Measurements from ENCODE around the gene RCSD1. TPM values are rescaled to one million over a fixed set of nuclear protein-coding genes. Genes with fewer than 3 reads are reported as not detected.
A peak's percentile ranks its signal among the peaks of the same experiment; 100 is the strongest.

The RCSD1 gene
- total RNA-seq, 2 donors from 2014 or later, result 88.0 to 101 TPM

DNA sequence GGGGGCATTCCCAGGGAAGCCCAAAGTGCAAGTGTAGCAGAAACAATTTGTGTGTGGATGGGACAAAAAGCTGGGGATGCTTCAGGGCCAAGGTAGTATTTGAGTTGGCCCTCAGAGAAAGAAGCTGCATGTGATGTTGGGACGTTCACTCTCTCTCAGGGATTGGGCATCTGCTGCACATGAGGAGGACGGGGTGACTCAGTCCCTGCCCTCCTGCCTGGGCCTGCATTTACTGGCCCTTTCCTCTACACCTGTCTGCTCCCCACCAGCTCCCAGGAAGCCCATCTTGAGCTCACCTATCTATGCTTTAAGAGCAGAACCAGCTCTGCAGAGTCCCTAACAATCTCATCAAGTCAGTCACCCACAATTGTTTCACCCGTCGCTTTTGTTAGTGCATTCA, 68.3 kb downstream of the RCSD1 start:
- no peaks in the 10 kb centered on the region for H3K27me3 Mint-ChIP-seq
- peaks cover 25% of the 10 kb centered on the region for H3K4me1 Mint-ChIP-seq
- ATAC-seq (no peak), DNase-seq (no peak)
- no peak overlapping the region for H3K4me3 Mint-ChIP-seq
- no peak overlapping the region for H3K27ac Mint-ChIP-seq
- H3K9me3 ChIP-seq (ENCODE audit: control insufficient read depth, low read length, poor library complexity, severe bottlenecking), result no peaks in the 10 kb centered on the region
- H3K36me3 Mint-ChIP-seq (ENCODE audit: low read depth), result peaks cover 25% of the 10 kb centered on the region

DNA sequence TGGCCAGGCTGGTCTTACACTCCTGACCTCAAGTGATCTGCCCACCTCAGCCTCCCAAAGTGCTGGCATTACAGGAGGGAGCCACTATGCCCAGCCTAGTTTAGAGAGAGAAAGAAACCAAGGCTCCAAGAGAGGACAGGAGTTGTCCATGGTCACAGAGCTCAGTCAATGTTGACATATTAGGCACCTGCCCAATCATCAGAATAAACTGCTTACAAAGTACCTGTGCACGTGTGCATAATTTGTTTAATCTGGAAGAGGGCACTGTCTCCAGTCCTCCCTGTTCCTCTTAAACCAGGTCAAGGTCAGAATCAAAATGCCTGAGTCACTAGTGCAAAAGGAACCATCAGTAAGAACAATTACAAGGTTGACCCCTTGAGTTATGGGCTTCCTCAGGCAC, 71.5 kb downstream of the RCSD1 start:
- ATAC-seq (no peak), DNase-seq (no peak)
- H3K27me3 Mint-ChIP-seq, result no peaks in the 10 kb centered on the region
- no peak overlapping the region for H3K4me3 Mint-ChIP-seq
- no peaks in the 10 kb centered on the region for H3K9me3 ChIP-seq (ENCODE audit: control insufficient read depth, low read length, poor library complexity, severe bottlenecking)
- H3K36me3 Mint-ChIP-seq (ENCODE audit: low read depth), result peaks cover 24% of the 10 kb centered on the region
- peak overlapping the region; percentile 89 for H3K27ac Mint-ChIP-seq
- peaks cover 38% of the 10 kb centered on the region for H3K4me1 Mint-ChIP-seq

DNA sequence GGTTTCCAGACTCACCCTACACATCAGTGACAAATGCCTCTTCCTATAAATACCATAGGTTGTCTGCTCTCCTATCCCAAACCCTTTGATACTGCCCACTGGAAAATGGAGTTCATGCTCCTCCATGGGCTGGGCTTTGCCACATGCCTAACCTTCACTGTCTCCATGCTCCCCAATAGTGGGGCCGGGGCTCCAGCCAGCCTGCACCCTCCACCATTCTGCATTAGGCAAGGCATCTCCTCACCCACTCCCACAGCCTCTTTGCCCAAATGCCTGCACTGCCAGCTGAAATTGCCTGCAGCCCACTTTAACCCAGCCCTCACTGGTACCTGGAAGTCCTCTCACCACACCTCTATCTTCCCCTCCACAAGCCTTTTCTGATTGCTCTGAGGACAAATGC, 73.5 kb downstream of the RCSD1 start:
- peaks cover 19% of the 10 kb centered on the region for H3K36me3 Mint-ChIP-seq (ENCODE audit: low read depth)
- no peaks in the 10 kb centered on the region for H3K9me3 ChIP-seq (ENCODE audit: control insufficient read depth, low read length, poor library complexity, severe bottlenecking)
- H3K4me3 Mint-ChIP-seq, result no peak overlapping the region
- peaks cover 32% of the 10 kb centered on the region for H3K4me1 Mint-ChIP-seq
- ATAC-seq (no peak), DNase-seq (no peak)
- H3K27me3 Mint-ChIP-seq, result no peaks in the 10 kb centered on the region
- peak overlapping the region; percentile 19 for H3K27ac Mint-ChIP-seq

DNA sequence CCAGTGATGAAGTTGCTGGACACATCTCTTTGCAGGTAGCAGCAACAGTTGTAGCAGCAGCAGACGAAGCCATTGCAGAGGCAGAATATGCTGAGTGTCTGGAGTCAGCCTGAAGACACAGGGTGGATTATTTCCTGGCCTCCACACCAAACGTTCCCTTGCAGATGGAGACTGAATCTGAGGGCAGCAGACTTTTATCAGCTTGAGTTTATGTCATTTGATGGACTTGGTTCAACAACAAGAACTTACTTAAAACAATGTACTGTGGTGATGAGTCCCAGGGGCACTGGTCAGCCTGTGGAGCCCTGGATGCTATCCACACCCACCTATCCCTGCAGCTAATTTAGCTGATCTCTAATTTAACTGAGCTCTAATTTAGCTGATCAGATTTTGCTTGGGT, 74.7 kb downstream of the RCSD1 start:
- DNase-seq (no peak), ATAC-seq (no peak)
- H3K4me1 Mint-ChIP-seq, result peaks cover 32% of the 10 kb centered on the region
- H3K9me3 ChIP-seq (ENCODE audit: control insufficient read depth, low read length, poor library complexity, severe bottlenecking), result no peaks in the 10 kb centered on the region
- H3K27me3 Mint-ChIP-seq, result no peaks in the 10 kb centered on the region
- H3K36me3 Mint-ChIP-seq (ENCODE audit: low read depth), result peaks cover 12% of the 10 kb centered on the region
- H3K27ac Mint-ChIP-seq, result peak overlapping the region; percentile 24
- no peak overlapping the region for H3K4me3 Mint-ChIP-seq

DNA sequence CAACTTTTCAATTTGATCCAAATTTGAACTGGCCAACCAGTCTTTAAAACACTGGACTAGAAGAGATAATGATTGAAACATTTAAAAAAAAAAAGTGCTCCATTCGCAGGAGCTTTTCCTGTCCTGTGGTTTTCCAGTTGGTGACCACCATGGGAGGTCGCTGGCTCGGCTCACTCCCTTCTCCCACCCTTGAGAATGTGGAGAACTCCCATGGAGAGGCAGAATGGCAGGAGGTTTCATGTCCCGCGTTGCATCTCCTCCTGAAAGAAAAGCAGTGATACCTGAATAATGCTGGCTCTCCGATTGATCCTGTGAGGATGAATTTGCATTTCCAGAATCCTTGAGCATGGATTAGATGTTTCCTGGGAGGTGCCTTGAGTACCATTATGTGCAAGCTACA, 75.2 kb downstream of the RCSD1 start:
- H3K27ac Mint-ChIP-seq, result no peak overlapping the region
- DNase-seq, result no peak

DNA sequence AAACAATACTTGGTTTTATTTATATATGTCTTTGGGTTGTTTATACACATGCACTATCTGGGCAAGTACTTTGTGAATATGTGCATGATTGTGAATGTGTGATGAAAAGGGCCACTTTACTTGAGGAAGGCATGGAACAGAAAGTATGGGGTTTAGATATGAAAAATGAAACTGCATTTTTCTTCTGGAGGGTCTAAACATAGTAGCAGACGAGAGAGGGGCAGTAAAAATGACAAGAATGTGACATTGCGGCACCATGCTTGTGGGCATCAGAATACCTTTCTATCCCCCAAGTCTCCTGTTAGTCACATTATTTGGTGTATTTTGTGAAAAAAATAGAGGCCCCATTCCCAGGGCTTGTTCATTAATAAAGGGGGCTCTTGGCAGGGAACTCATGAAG, 76.3 kb downstream of the RCSD1 start:
- H3K36me3 Mint-ChIP-seq (ENCODE audit: low read depth), result peaks cover 9% of the 10 kb centered on the region
- no peak overlapping the region for H3K4me3 Mint-ChIP-seq
- no peak overlapping the region for H3K27ac Mint-ChIP-seq
- ATAC-seq (no peak), DNase-seq (no peak)
- no peaks in the 10 kb centered on the region for H3K27me3 Mint-ChIP-seq
- no peaks in the 10 kb centered on the region for H3K9me3 ChIP-seq (ENCODE audit: control insufficient read depth, low read length, poor library complexity, severe bottlenecking)
- H3K4me1 Mint-ChIP-seq, result peaks cover 31% of the 10 kb centered on the region

More for the DNA sequence above, 75.2 kb downstream of the RCSD1 start:
- Mint-ChIP-seq H3K4me1 (peaks cover 29% of the 10 kb centered on the region), H3K4me3 (no peak overlapping the region), H3K27me3 (no peaks in the 10 kb centered on the region), H3K36me3 (ENCODE audit: low read depth) (peaks cover 9% of the 10 kb centered on the region)
- ATAC-seq, result no peak
- H3K9me3 ChIP-seq (ENCODE audit: control insufficient read depth, low read length, poor library complexity, severe bottlenecking), result no peaks in the 10 kb centered on the region

DNA sequence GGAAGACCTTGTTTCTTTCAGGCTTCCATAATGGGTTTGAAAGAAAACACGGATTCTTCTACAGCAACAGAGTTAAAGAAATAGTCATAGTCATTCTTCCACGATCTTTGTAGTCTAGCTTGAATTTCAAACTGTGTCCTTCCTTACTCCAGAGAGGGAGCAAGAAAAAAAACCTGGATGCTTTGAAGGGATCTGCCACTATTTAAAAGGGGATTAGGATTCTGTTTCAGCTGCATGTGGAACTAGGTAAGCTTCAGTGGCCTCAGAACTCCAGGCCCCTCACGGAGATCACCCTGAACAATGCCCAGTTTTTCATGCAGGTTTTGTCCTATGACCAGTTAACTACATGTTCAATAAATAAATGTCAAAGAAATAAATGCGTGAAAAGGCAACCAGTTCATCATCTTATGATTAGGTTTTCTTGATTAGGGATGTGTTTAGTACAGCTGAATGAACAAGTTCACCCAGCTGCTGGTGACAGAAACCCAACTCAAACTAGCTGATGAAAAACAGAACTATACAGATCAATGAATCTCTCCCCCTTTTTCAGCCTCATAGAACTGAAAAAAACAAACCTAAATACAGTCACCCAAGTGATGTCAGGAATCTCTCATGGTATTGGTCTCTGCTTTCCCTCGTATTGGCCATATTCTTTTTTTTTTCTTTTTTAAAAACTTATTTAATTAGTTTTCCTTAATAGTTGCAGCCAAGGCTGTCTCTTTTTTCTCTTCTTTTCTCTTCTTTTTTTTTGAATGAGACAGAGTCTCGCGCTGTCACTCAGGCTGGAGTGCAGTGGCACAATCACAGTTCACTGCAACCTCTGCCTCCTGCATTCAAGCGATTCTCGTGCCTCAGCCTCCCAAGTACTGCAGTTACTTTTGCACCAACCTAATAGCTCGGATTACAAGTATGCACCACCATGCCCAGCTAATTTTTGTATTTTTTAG, 77.2 kb downstream of the RCSD1 start:
- DNase-seq (no peak), ATAC-seq (no peak)
- peaks cover 31% of the 10 kb centered on the region for H3K4me1 Mint-ChIP-seq
- no peaks in the 10 kb centered on the region for H3K9me3 ChIP-seq (ENCODE audit: control insufficient read depth, low read length, poor library complexity, severe bottlenecking)
- peaks cover 9% of the 10 kb centered on the region for H3K36me3 Mint-ChIP-seq (ENCODE audit: low read depth)
- peak overlapping the region; percentile 43 for H3K27ac Mint-ChIP-seq
- H3K4me3 Mint-ChIP-seq, result no peak overlapping the region
- no peaks in the 10 kb centered on the region for H3K27me3 Mint-ChIP-seq

DNA sequence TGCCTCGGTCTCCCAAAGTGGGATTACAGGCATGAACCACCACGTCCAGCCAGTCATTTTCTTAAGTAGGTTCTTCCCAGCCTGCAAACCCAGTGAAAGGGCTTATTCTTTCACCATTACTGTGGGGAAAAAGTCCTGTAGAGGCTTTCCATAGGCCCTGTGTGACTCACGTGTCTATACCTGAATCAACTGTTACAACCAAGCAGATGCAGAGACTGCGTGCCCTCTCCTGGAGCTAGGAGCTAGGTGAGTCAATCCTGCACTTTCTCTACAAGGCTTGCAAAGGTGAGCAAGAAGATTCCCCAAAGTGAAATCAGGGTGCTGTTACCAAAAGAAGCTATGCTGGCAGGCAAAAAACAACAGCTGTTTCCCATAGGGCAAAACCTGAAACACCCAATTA, 77.9 kb downstream of the RCSD1 start:
- H3K4me3 Mint-ChIP-seq, result no peak overlapping the region
- no peaks in the 10 kb centered on the region for H3K27me3 Mint-ChIP-seq
- DNase-seq, result no peak
- H3K9me3 ChIP-seq (ENCODE audit: control insufficient read depth, low read length, poor library complexity, severe bottlenecking), result no peaks in the 10 kb centered on the region
- H3K36me3 Mint-ChIP-seq (ENCODE audit: low read depth), result peaks cover 8% of the 10 kb centered on the region
- H3K27ac Mint-ChIP-seq, result peak overlapping the region; percentile 37
- H3K4me1 Mint-ChIP-seq, result peaks cover 30% of the 10 kb centered on the region
- no peak for ATAC-seq

DNA sequence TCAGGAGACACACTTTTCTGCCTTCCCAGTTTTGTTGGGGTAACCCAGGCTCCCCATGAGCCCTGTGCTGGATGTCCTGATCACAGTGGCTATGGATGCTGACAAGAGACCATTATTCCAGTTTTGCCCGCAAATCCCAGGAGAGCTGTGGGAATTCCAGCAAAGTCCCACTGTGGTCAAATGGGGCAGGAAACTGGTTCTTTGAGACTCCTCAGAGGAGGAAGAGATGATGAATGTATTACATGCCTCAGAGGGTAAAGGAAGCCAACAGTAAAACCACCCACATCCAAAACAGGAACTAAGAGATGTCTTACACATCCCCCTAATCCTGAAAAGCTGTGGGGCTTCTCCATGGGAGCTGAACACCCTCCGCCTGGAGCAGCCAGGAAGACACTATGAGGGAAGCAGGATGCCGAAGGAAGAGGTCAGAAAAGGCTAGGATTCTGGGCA, 78.9 kb downstream of the RCSD1 start:
- Mint-ChIP-seq H3K27me3 (no peaks in the 10 kb centered on the region), H3K4me3 (peak overlapping the region; percentile 39), H3K27ac (peak overlapping the region; percentile 37), H3K4me1 (peaks cover 26% of the 10 kb centered on the region), H3K36me3 (ENCODE audit: low read depth) (peaks cover 2% of the 10 kb centered on the region)
- peak; percentile 37 for ATAC-seq
- DNase-seq, result no peak
- H3K9me3 ChIP-seq (ENCODE audit: control insufficient read depth, low read length, poor library complexity, severe bottlenecking), result no peaks in the 10 kb centered on the region

DNA sequence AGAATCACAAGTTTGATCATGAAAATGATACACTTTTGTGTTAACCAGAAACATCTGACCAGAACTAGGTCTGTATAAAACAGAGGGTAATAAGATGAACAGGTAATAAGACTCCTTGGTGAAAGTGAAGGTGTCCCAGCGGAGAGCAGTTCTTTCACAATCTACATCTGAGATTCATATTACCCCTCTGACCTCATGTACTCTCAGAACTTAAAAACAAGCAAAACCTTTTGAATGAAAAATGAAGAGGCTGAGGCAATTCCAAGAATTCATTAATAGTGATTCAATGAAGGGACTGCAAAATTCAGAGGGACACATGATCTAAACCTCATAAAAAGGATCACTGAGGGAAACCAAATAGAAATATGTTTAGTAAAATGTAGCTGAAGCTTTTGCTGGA, 80.8 kb downstream of the RCSD1 start:
- ATAC-seq, result no peak
- H3K27me3 Mint-ChIP-seq, result no peaks in the 10 kb centered on the region

DNA sequence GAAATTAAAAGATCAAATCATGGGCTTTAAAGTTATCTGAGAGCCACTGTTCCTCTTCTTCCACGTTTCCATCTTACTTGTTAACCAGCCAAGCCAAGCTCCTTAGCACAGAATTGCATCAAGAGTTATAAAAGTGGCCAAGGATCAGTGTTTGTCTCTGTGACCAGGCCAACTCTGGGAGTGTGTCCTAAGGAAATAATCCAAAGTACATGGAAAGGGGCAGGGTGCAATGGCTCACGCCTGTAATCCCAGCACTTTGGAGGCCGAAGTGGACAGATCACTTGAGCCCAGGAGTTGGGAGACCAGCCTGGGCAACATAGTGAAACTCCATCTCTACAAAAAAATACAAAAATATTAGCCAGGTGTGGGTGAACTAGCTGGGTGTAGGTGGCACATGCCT, 81.8 kb downstream of the RCSD1 start:
- Mint-ChIP-seq H3K27me3 (no peaks in the 10 kb centered on the region), H3K4me1 (peaks cover 30% of the 10 kb centered on the region), H3K27ac (no peak overlapping the region), H3K4me3 (no peak overlapping the region), H3K36me3 (ENCODE audit: low read depth) (peaks cover 3% of the 10 kb centered on the region)
- DNase-seq, result no peak
- no peak for ATAC-seq
- H3K9me3 ChIP-seq (ENCODE audit: control insufficient read depth, low read length, poor library complexity, severe bottlenecking), result no peaks in the 10 kb centered on the region

More for the DNA sequence above, 80.8 kb downstream of the RCSD1 start:
- H3K27ac Mint-ChIP-seq, result no peak overlapping the region
- H3K36me3 Mint-ChIP-seq (ENCODE audit: low read depth), result peaks cover 5% of the 10 kb centered on the region
- H3K4me1 Mint-ChIP-seq, result peaks cover 30% of the 10 kb centered on the region
- no peak for DNase-seq
- no peak overlapping the region for H3K4me3 Mint-ChIP-seq
- no peaks in the 10 kb centered on the region for H3K9me3 ChIP-seq (ENCODE audit: control insufficient read depth, low read length, poor library complexity, severe bottlenecking)

DNA sequence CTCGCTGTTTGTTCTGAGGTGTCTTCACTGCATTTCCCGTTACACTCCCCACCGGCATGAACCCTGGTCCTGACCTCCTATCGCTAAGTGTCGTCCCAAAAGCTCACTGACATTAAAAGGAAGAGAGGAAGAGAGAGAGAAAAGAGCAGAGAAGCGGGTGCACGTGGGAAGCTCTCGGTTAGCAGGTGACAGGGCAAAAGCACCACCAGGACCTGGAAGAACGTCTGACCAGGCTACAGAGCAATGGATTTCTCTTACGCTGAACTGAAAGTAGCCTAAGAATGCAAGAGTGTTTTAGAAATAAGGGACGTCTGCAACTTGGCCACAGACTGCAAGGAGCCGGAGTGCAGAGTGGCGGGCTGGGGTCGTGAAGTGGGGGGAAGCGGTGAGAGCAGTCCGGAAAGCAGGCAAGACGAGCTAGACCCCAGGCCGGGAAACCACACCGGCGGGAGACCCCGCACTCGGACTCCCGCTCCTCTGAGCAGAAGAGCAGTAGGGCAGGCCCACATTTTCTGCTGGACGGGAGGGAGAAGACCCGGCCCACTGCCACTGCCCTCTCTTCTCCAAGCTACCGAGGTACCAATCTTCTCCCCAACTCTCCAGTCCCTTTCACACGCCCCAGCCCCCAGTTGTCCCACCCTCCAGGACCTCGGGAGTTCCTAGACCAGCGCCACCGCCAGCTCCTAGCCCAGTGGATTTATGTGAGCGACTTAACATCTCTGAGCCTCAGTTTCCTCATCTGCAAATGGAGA, 83.5 kb downstream of the RCSD1 start:
- Mint-ChIP-seq H3K27ac (peak overlapping the region; percentile 90), H3K36me3 (ENCODE audit: low read depth) (peaks cover 3% of the 10 kb centered on the region), H3K4me3 (peak overlapping the region; percentile 97), H3K27me3 (no peaks in the 10 kb centered on the region), H3K4me1 (peaks cover 34% of the 10 kb centered on the region)
- H3K9me3 ChIP-seq (ENCODE audit: control insufficient read depth, low read length, poor library complexity, severe bottlenecking), result no peaks in the 10 kb centered on the region
- DNase-seq (no peak), ATAC-seq (no peak)

DNA sequence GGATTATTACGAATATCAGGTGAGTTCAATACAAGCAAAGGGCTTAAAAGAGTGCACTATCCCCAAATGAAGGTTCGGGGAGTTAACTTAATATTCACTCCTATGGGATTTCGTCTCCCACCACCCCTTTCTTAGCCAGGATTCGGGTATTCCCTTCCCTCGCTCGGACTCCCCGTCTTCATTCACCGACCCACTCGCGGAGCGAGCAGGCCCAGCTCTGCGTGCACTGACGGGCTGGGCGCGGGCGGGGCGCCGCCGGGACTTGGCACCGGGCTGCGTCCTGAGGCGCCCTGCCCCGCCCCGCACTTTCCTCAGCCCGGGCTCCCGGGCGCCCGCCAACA, 84.0 kb downstream of the RCSD1 start:
- ATAC-seq (peak; percentile 66), DNase-seq (peak in 2 of 3 donors; percentile 72 to 73)
- Mint-ChIP-seq H3K4me3 (peak overlapping the region; percentile 97), H3K36me3 (ENCODE audit: low read depth) (peaks cover 3% of the 10 kb centered on the region), H3K27me3 (no peaks in the 10 kb centered on the region), H3K4me1 (peaks cover 30% of the 10 kb centered on the region), H3K27ac (peak overlapping the region; percentile 90)
- no peaks in the 10 kb centered on the region for H3K9me3 ChIP-seq (ENCODE audit: control insufficient read depth, low read length, poor library complexity, severe bottlenecking)

Measured in T-helper 17 cell (primary cell).